COLO668 (cell line): Measurements from ENCODE around the gene LRRC15.

Source experiments
- DNase-seq: peaks from one replicate; lab custom pipeline; 2025; ENCODE audit not compliant: unreplicated experiment; lab: John Stamatoyannopoulos, UW

LRRC15 gene

DNA sequence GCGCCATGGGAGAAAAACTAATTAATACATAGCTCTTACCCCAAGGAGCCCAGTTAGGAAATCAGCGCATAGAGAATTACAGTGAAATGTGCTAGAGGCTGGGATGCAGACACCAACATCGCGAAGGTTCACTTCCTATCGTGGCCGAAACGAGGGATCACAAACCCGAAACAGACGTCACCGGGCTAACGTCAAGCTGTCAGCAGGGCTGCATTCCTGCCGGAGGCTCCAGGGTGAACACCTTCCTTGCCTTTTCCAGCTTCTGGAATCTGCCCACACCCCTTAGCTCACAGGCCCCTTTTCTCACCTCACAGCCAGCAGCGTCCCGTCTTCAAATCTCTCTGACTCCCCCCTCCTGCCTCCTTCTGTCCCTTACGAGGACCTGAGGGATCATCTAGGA lies 16.5 kb upstream of the LRRC15 start:
- no peak for DNase-seq

DNA sequence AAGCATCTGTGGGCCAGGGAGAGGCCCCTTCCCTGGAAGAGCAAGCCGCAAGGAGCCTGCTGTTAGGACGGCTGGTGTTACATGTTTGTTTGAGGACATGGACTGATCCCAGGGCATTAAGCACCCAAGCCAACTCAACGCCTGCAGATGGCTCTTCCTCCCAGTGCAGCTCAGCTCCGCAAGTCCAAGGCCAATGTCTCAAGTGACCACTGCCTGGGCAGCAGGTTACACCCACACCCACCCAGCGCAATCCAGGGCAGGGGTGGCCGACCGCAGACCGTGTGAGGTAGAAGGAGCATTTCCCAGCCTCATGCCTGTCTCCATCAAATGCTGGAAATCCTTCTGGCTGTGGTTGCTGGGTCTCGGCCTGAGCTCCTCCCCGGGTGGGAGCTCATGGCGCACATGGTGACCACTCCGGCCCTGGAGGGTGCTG lies 15.0 kb upstream of the LRRC15 start:
- no peak for DNase-seq

DNA sequence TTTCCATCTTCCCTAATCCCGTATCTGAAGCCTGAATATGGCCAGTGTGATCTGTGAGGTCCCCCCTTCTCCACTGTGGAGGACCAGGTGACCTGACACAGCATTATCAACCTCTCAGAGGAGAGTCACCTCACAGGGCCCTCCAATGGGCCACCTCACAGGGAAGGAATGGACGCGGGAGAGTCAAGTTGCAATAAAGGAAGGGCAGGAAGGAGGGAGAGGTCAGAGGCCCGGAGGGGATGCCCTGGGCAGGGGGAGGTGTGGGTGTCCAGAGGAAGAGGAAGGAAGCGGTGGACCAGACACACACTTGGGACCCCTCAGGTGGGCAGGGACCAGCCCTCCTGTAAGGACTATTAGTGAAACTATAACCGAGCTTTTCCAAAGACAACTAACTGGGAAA lies 14.6 kb upstream of the LRRC15 start:
- DNase-seq, result no peak

DNA sequence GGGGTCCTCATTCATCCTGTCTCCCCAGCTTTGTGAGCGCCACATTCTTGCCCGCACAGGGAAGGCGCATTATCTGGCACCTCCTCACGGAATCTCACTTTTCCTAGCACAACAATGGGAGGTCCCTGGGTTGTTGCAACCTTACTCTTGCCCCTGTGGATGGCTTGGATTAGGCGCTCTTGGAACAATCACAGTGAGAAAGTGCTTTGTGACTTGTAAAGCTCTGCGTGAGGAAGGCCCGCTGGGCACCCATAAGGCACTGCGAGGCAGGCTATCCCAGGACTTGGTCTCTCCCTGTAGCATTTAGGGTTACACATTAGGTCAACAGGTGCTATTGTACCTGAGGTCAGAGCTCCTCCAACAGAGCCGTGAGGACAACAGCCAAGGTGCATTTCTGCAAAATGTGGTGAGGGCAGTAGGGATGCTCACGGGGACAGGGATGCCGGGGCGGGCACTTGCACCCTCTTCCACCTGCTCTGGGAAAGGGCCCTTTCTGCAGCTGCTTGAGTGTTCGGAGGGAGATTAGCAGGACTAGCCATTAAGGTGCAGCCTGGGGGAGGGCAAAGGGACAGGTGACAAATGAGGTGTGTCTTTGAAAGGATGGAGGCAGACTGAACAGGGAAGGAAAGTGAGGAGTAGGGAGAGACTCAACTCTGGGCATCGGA lies 13.9 kb upstream of the LRRC15 start:
- no peak for DNase-seq

DNA sequence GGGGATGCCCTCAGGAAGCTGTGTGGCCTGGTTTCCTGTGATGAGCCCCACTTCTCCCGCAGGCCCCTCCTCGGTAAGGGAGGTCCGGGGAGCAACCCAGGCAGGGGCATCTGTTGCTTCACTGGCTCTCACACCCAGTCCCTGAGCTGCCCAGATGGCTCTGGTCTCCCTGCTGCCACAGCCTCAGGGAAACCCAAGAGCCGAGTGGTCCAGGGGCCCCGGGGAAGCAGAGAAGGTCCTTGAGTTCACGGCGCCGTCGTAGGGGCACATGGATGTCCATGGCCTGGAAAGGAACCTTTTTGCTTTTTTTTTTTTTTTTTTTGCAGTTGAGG lies 13.3 kb upstream of the LRRC15 start:
- no peak for DNase-seq

DNA sequence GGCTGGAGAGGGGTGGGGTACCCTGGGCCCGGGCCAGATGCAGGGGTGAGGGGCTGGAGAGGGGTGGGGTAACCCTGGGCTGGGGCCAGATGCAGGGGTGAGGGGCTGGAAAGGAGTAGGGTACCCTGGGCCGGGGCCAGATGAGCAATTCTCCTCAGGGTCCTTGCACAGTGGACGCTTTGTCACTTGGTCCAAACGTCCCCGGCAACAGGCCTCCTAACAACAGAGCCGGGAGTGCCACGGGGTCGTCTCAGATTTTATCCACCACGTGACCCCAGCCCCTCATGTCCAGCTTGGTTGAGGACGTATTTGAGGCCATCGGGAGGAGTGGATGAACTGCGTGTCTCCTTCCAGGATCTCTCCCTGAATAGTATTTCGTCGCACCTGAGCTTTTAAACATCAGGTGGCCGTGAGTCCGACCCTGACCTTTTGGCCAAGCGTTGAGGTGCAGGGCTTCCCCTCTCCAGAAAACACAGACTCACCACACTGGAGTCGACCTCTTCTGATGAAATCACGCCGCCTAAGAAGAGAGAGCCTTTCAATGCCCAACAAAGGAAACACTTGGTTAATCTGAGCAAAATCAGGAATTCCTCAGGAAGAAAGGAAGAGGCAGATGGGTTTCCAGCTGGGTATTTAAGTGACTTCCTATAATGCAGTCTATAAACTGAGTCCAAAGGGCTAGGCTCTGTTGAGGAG lies 12.8 kb upstream of the LRRC15 start:
- DNase-seq, result no peak

DNA sequence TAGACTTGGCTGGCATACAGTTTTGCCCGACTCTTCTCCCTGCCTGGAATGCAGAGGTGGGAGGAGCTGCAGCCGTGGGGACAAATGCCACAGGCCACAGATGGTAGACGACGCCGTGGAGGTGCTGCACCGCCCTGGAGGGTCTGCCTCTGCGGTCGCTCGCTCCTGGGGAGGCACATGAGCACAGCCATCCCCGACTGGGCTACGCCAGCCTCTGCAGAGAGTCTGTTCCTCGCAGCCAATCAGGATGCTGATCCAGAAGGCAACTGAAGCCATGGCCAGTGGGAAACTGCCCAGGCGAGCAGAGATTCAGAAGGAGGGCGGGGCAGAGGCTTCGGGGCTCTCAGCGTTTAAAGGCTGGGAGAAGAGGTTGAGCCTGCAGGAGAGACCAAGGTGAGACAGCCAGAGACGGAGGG lies 11.9 kb upstream of the LRRC15 start:
- no peak for DNase-seq

DNA sequence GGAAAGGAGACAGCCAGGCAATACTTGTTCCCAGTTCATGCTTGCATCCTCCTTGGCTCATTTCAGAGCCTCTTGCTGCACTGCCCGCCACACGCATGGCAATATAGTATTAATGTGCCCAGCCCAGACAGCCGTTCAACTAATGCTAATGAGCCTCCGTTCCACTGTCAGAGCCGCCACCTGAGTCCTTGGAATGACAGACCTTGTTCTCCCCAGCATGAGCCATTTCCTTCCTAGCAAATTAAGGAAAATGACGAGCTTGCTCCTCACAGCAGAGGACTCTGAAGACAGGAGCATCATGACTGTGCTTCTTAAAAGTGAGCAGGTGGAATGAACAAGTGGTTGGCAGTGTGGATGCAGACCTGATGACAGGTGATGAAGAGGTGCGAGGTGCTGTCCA lies 10.8 kb upstream of the LRRC15 start:
- DNase-seq, result no peak

DNA sequence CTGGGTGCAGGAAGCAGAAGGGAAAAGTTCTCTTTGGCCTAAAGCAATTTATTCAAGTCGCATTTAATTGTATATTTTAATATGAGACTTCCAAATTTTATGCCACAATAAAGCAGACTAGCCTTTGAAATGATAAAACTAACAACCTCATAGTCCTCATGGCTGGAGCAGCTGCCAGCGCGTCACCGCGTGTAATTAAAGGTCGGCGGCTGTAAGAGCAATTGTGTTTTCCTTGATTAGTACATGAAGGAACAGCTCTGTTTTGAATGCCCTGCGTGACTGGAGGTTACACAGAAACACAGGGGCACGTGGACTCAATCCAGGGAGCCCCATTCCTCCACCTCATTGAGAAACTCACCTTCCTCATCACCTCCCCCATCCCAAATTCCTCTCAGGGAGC lies 10.1 kb upstream of the LRRC15 start:
- DNase-seq, result no peak

DNA sequence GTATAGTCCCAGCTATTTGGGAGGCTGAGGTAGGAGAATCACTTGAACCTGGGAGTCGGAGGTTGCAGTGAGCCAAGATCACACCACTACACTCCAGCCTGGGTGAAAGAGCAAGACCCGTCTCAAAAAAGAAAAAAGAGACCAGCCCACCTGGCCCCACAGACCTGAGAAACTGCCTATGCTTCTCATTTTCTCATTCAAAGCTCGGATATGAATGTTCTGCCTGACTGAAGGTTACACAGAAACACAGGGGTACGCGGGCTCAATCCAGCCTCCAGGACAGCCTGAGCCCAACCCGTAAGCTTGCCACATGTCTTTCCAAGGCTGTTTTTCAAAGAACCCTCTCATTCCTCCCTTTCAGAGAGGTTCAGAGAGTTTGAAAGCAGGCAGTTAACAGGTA lies 9.7 kb upstream of the LRRC15 start:
- no peak for DNase-seq

DNA sequence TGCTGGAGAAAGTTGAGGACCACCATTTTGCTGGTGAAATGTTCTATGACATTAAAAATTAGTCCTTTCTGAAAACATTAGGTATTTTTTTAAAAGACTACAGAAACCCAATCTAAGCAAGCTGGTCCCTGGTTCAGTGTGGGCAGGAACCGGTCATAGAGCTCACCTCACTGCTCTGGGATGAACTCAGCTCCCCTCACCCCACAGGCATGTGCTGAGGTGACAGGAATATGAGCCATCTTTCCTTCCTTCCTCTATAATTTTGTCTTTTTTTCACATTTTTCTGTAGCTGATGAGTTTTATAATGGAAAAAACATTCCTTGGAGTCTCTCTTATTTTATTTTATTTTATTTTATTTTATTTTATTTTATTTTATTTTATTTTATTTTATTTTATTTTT lies 8.2 kb upstream of the LRRC15 start:
- no peak for DNase-seq

DNA sequence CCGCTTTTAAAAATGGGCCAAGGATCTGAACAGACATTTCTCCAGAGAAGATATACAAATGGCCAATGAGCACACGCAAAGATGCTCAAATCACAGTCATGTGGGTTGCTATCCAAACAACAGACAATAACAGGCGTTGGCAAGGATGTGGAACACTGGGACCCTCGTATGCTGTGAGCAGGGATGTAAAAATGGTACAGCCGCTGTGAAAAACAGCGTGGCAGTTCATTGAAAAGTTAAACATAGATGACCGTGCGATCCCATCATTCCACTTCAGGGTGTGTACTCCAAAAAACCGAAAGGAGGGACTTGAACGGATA lies 6.7 kb upstream of the LRRC15 start:
- DNase-seq, result no peak

DNA sequence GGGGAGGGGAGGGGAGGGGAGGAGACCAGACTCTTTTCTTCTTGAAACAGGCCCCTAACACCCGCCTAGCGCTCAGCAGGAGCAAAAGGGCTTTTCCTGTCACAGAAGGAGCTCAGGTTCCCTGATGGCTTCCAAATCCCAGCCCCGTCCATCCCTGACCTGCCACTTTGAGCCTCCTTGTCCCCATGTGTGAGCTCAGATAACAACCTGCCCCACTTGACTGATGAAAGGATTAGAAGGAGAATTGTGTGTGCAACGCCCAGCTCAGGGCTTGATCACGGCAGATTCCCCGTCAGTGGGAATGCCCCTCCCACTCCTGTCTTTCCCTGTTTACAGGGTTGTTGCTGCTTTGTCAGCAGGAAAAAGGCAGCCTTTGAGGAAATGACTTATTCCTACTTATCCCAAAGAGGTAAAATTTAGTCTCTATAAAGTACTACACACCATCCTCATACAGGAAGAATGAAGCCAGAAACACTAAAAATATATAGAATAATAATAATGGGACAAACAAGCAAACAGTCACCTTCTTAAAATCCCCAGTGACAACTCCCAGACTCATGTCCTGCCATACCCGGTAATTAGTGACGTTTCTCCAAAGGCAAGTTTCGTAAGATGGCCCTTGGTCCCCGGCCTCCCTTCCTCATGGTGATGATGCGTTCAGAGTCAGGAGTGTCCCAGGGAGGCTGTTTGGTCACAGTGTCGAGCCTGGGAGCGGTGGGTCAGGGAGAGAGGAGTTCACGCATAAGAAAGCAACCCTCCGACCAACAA lies 6.1 kb upstream of the LRRC15 start:
- DNase-seq, result peak; percentile 9

DNA sequence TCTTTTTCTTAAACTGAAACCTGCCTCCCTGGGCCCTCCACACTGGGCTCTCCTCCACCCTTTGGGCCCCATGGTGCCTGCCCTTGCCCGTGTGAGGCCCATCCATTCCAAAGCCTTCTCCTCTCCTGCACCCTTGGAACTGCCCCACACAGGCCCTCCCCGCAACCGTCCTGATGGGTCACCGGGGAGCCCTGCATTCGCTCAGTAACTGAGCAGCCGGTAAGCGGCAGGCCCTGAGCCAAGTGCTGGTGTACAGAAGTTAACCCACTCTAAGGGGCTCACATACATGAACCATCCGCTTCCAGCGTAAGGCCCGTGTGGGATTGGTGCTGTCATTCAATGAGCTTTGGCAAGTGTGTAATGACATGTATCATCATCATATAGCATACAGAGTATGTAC lies 5.4 kb upstream of the LRRC15 start:
- DNase-seq, result no peak

DNA sequence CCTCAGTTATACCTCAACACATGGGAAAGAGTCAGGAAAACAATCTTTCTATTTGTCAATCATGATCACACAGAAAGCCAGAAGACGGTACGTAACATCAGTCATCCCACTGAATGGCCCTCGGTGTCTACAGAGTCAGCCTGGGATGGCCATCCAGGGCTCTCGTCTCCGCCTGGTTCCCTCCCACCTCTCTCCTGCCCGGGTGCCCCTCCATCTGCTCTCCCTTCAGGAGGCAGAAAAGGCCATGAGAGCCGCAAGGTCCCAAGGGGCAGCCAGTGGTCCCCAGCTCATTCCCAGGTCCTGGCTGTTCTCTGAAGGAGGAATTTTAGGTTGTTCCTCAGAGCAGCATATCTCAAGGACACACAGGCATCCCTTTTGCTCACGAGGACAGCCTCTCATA lies 4.4 kb upstream of the LRRC15 start:
- no peak for DNase-seq

DNA sequence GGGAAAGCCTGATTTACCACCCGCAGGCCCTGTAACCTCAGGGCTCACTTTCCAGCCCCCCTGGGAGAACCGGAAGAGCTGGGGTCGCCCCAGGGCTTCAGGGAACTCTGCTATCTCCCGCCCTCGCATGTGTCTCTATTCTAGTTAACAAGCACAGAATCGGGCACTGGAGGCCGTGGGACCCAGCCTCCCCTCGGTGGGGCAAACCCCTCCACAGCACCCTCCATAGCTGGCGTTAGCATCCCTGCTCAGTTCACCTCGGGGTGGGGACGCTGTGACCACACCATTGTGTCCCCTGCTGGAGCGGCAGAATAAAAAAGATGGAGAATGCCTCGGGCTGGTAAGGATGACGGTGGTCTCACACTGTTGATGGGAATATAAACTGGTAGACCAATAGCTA lies 3.5 kb upstream of the LRRC15 start:
- DNase-seq, result no peak

DNA sequence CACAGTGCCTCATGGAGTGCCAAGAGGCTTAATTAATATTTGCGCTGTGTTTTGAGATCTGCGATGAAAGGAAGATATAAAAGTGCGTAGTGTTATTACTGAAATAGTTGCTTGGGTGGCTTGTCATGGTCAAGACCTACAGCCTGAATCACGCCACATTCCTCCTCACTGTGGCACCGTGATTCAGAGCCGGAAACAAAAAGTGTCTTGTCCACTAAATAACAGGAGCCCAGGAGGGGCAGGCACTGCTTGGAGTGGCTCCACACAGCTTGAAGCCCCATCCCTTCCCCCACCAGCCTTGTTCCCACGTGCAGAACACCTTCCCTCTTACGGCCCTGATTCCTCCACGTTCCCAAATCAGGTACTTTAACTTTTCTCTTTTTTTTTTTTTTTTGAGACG lies 1.2 kb upstream of the LRRC15 start:
- no peak for DNase-seq

DNA sequence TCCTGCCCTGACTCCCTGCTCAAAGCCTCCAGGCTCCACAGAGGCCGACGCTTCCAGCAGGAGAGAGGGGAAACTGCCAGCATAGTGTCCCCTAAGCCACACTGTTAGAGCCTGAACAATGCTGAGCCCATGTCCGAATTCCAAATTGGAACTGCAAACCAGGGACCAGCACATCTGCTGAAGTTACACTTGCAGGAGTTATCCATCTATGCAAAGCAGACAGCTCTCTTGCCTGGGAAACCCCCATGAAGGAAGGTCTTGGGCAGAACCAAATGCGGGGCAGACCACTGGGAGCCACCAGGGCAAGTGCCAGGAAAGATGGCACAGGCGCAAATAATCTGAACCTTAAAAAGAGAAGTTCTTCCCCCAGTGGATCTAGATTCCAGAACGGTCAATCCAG lies 625 bp downstream of the LRRC15 start:
- no peak for DNase-seq

DNA sequence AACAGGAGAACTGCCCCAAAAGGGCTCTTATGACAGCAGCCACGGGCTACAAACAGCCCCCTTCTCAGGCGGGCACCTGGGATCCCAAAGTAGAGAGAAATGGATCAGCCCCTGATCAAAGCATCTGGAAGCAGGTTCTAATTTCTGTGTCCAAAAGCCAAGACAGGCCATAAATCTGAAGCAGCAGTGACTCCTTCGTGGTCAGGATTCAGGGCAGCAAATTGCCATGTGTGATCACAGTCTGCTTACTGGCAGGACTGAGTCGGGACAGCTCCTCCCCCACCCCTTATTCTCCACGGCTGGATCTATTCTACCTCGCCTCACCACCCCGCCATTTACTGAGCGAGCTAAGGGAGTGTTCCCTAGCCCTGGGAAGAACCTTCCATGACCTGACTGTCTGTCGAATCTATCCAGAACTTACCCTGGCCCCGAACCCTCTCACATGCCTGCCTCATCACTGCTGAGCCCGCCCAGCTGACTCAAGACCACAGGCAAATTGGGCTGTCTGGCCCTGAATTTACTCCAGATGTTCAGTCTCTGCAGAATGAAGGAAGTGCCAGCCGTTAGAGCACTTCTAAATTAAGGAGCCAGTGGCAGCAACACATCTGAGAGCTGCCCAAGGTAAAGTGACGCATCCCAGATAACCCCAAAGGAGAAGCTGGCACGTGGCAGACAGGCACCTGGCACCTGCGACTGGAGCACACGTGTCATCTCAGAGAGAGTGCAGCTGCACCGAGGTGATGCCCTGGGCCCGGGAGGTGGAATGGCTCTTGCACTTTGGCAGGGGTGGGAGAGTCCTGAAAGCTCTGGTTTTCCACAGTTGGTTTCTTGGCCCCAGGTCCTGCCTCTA lies 1.3 kb downstream of the LRRC15 start:
- DNase-seq, result no peak

DNA sequence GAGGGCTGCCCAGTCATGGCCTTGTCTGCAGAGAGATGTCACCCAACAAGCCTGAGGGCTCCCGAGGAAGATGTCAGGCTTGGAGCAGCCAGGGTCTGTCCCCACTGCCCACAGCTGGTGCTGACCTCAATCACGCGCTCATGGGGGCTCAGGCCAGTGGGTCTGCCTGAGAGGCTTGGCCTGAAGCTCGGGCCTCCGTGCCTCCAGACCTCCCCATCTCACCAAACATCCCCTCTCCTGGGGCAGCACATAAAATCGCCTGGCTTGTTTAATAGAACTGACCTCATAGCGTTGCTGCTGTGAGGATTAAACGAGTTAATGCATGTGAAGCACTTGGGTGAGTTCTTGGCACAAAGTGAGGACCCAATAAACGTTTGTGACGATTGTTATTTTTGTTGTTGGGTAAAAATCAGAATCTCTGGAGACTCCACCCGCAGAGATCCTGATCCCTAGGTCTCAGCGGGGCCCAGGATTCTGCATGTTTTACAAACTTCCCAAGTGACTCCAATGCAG lies 3.5 kb downstream of the LRRC15 start:
- no peak for DNase-seq

DNA sequence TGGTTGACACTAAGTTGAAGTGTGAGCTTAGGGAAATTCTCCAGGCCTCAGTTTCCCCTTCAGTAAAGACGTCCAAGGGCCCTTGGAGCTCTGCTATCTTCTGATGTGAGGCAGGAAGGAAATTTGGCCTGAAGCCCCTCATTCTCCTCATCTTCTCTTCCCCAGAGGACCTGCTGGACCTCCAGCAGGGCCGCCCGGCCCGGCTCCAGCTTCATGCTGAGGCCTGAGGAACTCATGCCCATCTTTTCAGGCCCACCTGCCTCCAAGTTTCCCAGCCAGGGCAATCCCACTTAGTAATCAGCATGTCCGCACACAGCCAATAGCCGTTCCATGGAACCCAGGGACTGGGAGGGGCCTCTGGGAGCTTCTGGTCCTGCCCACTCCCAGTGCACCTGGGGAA lies 4.0 kb downstream of the LRRC15 start:
- no peak for DNase-seq
